ENCODE measurements around the gene FMO1.

Gene FMO1

DNA sequence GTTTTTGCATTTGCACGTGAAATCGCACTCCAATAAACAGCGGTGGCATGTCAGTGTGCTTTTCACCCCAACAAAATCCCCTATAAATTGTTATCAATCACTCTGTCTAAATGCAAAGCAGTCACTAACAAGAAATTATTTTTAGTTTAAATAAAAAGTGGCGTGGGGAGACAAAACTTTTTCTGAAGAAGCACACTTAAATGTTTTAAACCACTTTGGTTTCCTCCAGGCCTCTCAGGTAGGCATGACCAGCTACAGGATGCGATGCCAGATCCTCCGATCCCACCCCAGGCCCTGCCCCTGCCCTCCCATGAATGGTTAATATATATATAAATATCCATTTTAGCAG lies 3.6 kb downstream of the FMO1 start:
- H3K9ac ChIP-seq (ENCODE audit: low read length): no peak overlapping the region
- H3K27ac ChIP-seq (ENCODE audit: low read depth, low read length): no peak overlapping the region
- H3K9me3 ChIP-seq (ENCODE audit: insufficient read depth, low read length): no peaks in the 10 kb centered on the region
- no peaks in the 10 kb centered on the region for H4K20me1 ChIP-seq (ENCODE audit: low read depth, low read length)
- no peaks in the 10 kb centered on the region for H3F3A ChIP-seq (ENCODE audit: insufficient read depth)
- H2AFZ ChIP-seq (ENCODE audit: low read depth, low read length, severe bottlenecking): no peak overlapping the region
- H3K9me2 ChIP-seq (replicated peaks; ENCODE audit: insufficient read depth, low read length): no peaks in the 10 kb centered on the region
- no peaks in the 10 kb centered on the region for H3K36me3 ChIP-seq (ENCODE audit: low read length)
- peak overlapping the region; percentile 42 for H3K4me2 ChIP-seq (ENCODE audit: low read depth, low read length, poor library complexity, severe bottlenecking)
- H3K27me3 ChIP-seq (ENCODE audit: low read length): no peaks in the 10 kb centered on the region
- H3K4me3 ChIP-seq (ENCODE audit: insufficient read depth, low read length, poor library complexity, severe bottlenecking): no peak overlapping the region
- no peaks in the 10 kb centered on the region for H3K79me2 ChIP-seq (ENCODE audit: insufficient read depth, low read length)
- TF ChIP-seq, protein P1, sequence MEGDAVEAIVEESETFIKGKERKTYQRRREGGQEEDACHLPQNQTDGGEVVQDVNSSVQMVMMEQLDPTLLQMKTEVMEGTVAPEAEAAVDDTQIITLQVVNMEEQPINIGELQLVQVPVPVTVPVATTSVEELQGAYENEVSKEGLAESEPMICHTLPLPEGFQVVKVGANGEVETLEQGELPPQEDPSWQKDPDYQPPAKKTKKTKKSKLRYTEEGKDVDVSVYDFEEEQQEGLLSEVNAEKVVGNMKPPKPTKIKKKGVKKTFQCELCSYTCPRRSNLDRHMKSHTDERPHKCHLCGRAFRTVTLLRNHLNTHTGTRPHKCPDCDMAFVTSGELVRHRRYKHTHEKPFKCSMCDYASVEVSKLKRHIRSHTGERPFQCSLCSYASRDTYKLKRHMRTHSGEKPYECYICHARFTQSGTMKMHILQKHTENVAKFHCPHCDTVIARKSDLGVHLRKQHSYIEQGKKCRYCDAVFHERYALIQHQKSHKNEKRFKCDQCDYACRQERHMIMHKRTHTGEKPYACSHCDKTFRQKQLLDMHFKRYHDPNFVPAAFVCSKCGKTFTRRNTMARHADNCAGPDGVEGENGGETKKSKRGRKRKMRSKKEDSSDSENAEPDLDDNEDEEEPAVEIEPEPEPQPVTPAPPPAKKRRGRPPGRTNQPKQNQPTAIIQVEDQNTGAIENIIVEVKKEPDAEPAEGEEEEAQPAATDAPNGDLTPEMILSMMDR (IDR thresholded peaks at IDR 0.05; ENCODE audit: insufficient read depth, low read length, poor library complexity, severe bottlenecking): no peak
- no peak for TF ChIP-seq EZH2phosphoT487 (conservative IDR thresholded peaks at IDR 0.05; ENCODE audit: low read length)

DNA sequence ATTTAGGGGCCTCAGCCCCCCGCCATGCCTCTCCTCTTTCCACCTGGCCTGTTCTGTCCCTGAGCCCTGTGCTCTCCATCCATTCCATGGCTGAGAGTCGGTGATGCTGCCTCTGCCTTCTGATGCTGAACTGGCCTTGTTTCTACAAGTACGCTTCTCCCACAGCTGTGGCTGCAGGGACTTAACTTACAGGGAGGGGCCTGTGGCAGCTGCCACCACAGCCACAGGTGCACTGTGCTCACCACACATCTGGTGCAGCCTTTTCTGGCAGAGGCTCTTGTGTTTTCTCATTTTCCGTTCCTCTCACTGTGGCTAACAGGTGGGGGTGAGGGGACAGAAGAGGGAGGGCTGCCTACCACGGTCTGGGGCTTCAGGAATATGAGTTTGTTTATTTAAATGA lies 4.2 kb downstream of the FMO1 start:
- Histone ChIP-seq H3K9me2 (replicated peaks; ENCODE audit: insufficient read depth, low read length) (no peaks in the 10 kb centered on the region), H3K9me3 (ENCODE audit: insufficient read depth, low read length) (no peaks in the 10 kb centered on the region), H3K27ac (ENCODE audit: low read depth, low read length) (no peak overlapping the region), H4K20me1 (ENCODE audit: low read depth, low read length) (no peaks in the 10 kb centered on the region), H3K4me3 (ENCODE audit: insufficient read depth, low read length, poor library complexity, severe bottlenecking) (no peak overlapping the region), H3K9ac (ENCODE audit: low read length) (no peak overlapping the region), H2AFZ (ENCODE audit: low read depth, low read length, severe bottlenecking) (no peak overlapping the region), H3K27me3 (ENCODE audit: low read length) (no peaks in the 10 kb centered on the region), H3K36me3 (ENCODE audit: low read length) (no peaks in the 10 kb centered on the region), H3K79me2 (ENCODE audit: insufficient read depth, low read length) (no peaks in the 10 kb centered on the region), H3F3A (ENCODE audit: insufficient read depth) (no peaks in the 10 kb centered on the region), H3K4me2 (ENCODE audit: low read depth, low read length, poor library complexity, severe bottlenecking) (no peak overlapping the region)
- TF ChIP-seq EZH2phosphoT487 (conservative IDR thresholded peaks at IDR 0.05; ENCODE audit: low read length): no peak
- TF ChIP-seq, protein P1 (IDR thresholded peaks at IDR 0.05; ENCODE audit: insufficient read depth, low read length, poor library complexity, severe bottlenecking): no peak

DNA sequence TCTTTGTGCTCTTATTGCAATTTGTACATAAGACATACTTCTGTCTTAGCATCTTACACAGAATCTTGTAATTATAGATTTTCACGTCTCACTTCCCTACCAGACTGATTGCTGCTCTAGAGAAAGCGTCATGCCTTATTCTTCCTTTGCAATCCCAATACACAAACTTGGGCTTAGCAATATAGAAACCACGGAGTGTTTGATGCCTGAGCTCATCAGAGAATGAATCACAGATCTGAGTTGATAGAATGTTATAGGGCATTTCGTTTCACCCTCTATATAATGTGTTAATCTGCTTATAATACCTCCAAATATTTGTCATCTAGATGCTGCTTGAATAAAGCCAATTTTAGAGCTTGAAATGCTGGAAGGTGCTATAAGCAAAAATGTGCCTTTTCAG lies 6.6 kb downstream of the FMO1 start:
- Histone ChIP-seq H3K27ac (ENCODE audit: low read depth, low read length) (no peak overlapping the region), H3K9ac (ENCODE audit: low read length) (no peak overlapping the region), H3K9me2 (replicated peaks; ENCODE audit: insufficient read depth, low read length) (no peaks in the 10 kb centered on the region), H3K79me2 (ENCODE audit: insufficient read depth, low read length) (no peaks in the 10 kb centered on the region), H4K20me1 (ENCODE audit: low read depth, low read length) (no peaks in the 10 kb centered on the region), H3F3A (ENCODE audit: insufficient read depth) (no peaks in the 10 kb centered on the region), H3K4me3 (ENCODE audit: insufficient read depth, low read length, poor library complexity, severe bottlenecking) (no peak overlapping the region), H3K36me3 (ENCODE audit: low read length) (no peaks in the 10 kb centered on the region), H3K4me2 (ENCODE audit: low read depth, low read length, poor library complexity, severe bottlenecking) (no peak overlapping the region), H3K9me3 (ENCODE audit: insufficient read depth, low read length) (no peaks in the 10 kb centered on the region), H2AFZ (ENCODE audit: low read depth, low read length, severe bottlenecking) (no peak overlapping the region), H3K27me3 (ENCODE audit: low read length) (no peaks in the 10 kb centered on the region)
- TF ChIP-seq EZH2phosphoT487 (conservative IDR thresholded peaks at IDR 0.05; ENCODE audit: low read length): no peak
- TF ChIP-seq, protein P1 (IDR thresholded peaks at IDR 0.05; ENCODE audit: insufficient read depth, low read length, poor library complexity, severe bottlenecking): no peak

Measured in SU-DHL-6 (cell line).